ENCODE data around the gene PLXNA4.

Gene PLXNA4

GRCh38 chr7:132084776-132085388, 491.4 kb downstream of the PLXNA4 start:
- TF ChIP-seq CTCF (IDR thresholded peaks at IDR 0.05; ENCODE audit: insufficient read depth, low read length) (no peak), POLR2AphosphoS5 (IDR thresholded peaks at IDR 0.05; ENCODE audit: low read depth) (no peak), SPI1 (IDR thresholded peaks at IDR 0.05; ENCODE audit: borderline replicate concordance, low read depth) (no peak), REST (IDR thresholded peaks at IDR 0.05; ENCODE audit: insufficient replicate concordance, low read depth) (no peak), GABPA (IDR thresholded peaks at IDR 0.05; ENCODE audit: low read depth) (no peak)
- no peak overlapping the region for H3K4me3 ChIP-seq (replicated peaks; ENCODE audit: insufficient read depth, low read length)
- no peak overlapping the region for H3K27ac ChIP-seq (replicated peaks)
- no peak for DNase-seq (ENCODE audit: low read depth in 1 of 2, low spot score in 1 of 2)
- H3K27me3 ChIP-seq (ENCODE audit: insufficient read depth, poor library complexity, severe bottlenecking), result no peaks in the 10 kb centered on the region

- TF ChIP-seq CTCF (IDR thresholded peaks at IDR 0.05; ENCODE audit: insufficient read depth, low read length) (no peak), REST (IDR thresholded peaks at IDR 0.05; ENCODE audit: insufficient replicate concordance, low read depth) (no peak), GABPA (IDR thresholded peaks at IDR 0.05; ENCODE audit: low read depth) (no peak), SPI1 (IDR thresholded peaks at IDR 0.05; ENCODE audit: borderline replicate concordance, low read depth) (no peak), POLR2AphosphoS5 (IDR thresholded peaks at IDR 0.05; ENCODE audit: low read depth) (no peak)
- DNase-seq (ENCODE audit: low read depth in 1 of 2, low spot score in 1 of 2), result no peak
- H3K4me3 ChIP-seq (replicated peaks; ENCODE audit: insufficient read depth, low read length), result no peak overlapping the region
- no peaks in the 10 kb centered on the region for H3K27me3 ChIP-seq (ENCODE audit: insufficient read depth, poor library complexity, severe bottlenecking)
- H3K27ac ChIP-seq (replicated peaks), result no peak overlapping the region
Measured at GRCh38 chr7:132083537-132084123, 492.6 kb downstream of the PLXNA4 start.

GRCh38 chr7:132083126-132083525, 493.1 kb downstream of the PLXNA4 start:
- H3K4me3 ChIP-seq (replicated peaks; ENCODE audit: insufficient read depth, low read length), result no peak overlapping the region
- no peaks in the 10 kb centered on the region for H3K27me3 ChIP-seq (ENCODE audit: insufficient read depth, poor library complexity, severe bottlenecking)

More at GRCh38 chr7:132083126-132083525, 493.1 kb downstream of the PLXNA4 start:
- no peak for DNase-seq (ENCODE audit: low read depth in 1 of 2, low spot score in 1 of 2)
- no peak overlapping the region for H3K27ac ChIP-seq (replicated peaks)
- TF ChIP-seq REST (IDR thresholded peaks at IDR 0.05; ENCODE audit: insufficient replicate concordance, low read depth), result no peak
- TF ChIP-seq POLR2AphosphoS5 (IDR thresholded peaks at IDR 0.05; ENCODE audit: low read depth), result no peak
- TF ChIP-seq SPI1 (IDR thresholded peaks at IDR 0.05; ENCODE audit: borderline replicate concordance, low read depth), result no peak
- no peak for TF ChIP-seq GABPA (IDR thresholded peaks at IDR 0.05; ENCODE audit: low read depth)
- TF ChIP-seq CTCF (IDR thresholded peaks at IDR 0.05; ENCODE audit: insufficient read depth, low read length), result no peak
